WTC11 (cell line): ENCODE results near the gene LIG1. TPM values are rescaled to one million over a fixed set of nuclear protein-coding genes. Genes with fewer than 3 reads are reported as not detected.

Experiments used
- ATAC-seq: fragments of 200-7000 bp; cut with Tn5 transposase; 2 replicates; pipeline ENCODE4 v1.10.0; 2021; ENCODE audit warnings: mild to moderate bottlenecking, moderate library complexity
- CTCF ChIA-PET: fragments of 300-600 bp; sonication (Branson Sonifier 250); formaldehyde crosslinking; loops from one replicate; lab custom pipeline; 2021; ENCODE audit warnings: antibody characterized with exemption; lab: Charles Lee
- POLR2A ChIA-PET: fragments of 350-600 bp; sonication (Branson Sonifier 250); formaldehyde crosslinking; loops from one replicate; lab custom pipeline; 2021; ENCODE audit warnings: antibody characterized with exemption; lab: Charles Lee
- DNase-seq: peaks from one replicate; pipeline ENCODE4 v3.0.0; 2021; ENCODE audit warnings: low spot score
- H3K27ac Mint-ChIP-seq: 2 replicates; pipeline ENCODE4 v1.8.0; 2021; ENCODE audit warnings: mixed read lengths
- H3K27me3 Mint-ChIP-seq: 2 replicates; pipeline ENCODE4 v1.8.0; 2021; ENCODE audit warnings: low read depth, mild to moderate bottlenecking, moderate library complexity, mixed read lengths
- H3K36me3 Mint-ChIP-seq: 2 replicates; pipeline ENCODE4 v1.8.0; 2021; ENCODE audit warnings: mixed read lengths
- H3K4me1 Mint-ChIP-seq: 2 replicates; pipeline ENCODE4 v1.8.0; 2022; ENCODE audit warnings: mixed read lengths
- H3K4me3 Mint-ChIP-seq: 2 replicates; pipeline ENCODE4 v1.8.0; 2021; ENCODE audit warnings: mild to moderate bottlenecking, moderate library complexity, mixed read lengths
- H3K9me3 Mint-ChIP-seq: 2 replicates; pipeline ENCODE4 v1.8.0; 2021; ENCODE audit warnings: mixed read lengths
- ARID4B ChIP-seq: sonication (generic); formaldehyde crosslinking; IDR thresholded peaks from 2 replicates; pipeline ENCODE4 v1.8.0; 2023; ENCODE audit warnings: missing genetic modification reagents, mild to moderate bottlenecking, borderline replicate concordance
- CBFB ChIP-seq: sonication (generic); formaldehyde crosslinking; IDR thresholded peaks from 2 replicates; pipeline ENCODE4 v1.8.1; 2022; ENCODE audit warnings: mild to moderate bottlenecking, low read depth, missing genetic modification reagents
- FOXP1 ChIP-seq: sonication (generic); formaldehyde crosslinking; IDR thresholded peaks from 2 replicates; pipeline ENCODE4 v1.8.0; 2022; ENCODE audit warnings: missing genetic modification reagents, mild to moderate bottlenecking, moderate library complexity, borderline replicate concordance
- GTF2I ChIP-seq: fragments of 250-450 bp; sonication (Bioruptor Pico); conservative IDR thresholded peaks from 2 replicates; pipeline ENCODE4 v1.4.0; 2021; ENCODE audit warnings: mild to moderate bottlenecking
- KAT7 ChIP-seq: sonication (generic); formaldehyde crosslinking; IDR thresholded peaks from 2 replicates; pipeline ENCODE4 v1.8.1; 2023; ENCODE audit warnings: missing genetic modification reagents, mild to moderate bottlenecking, borderline replicate concordance
- MXD4 ChIP-seq: fragments of 250-450 bp; sonication (Bioruptor Pico); IDR thresholded peaks from 2 replicates; pipeline ENCODE4 v1.8.0; 2021; ENCODE audit warnings: mild to moderate bottlenecking, moderate library complexity, borderline replicate concordance
- OVOL2 ChIP-seq: fragments of 250-450 bp; sonication (Bioruptor Pico); IDR thresholded peaks from 2 replicates; pipeline ENCODE4 v1.9.0; 2021; ENCODE audit warnings: mild to moderate bottlenecking, borderline replicate concordance
- TEAD1 ChIP-seq: sonication (generic); formaldehyde crosslinking; IDR thresholded peaks from 2 replicates; pipeline ENCODE4 v1.8.0; 2022; ENCODE audit warnings: mild to moderate bottlenecking, missing genetic modification reagents
- USF2 ChIP-seq: sonication (generic); formaldehyde crosslinking; IDR thresholded peaks from 2 replicates; pipeline ENCODE4 v1.8.1; 2023; ENCODE audit warnings: mild to moderate bottlenecking, missing genetic modification reagents, moderate library complexity
- ZBTB43 ChIP-seq: sonication (generic); formaldehyde crosslinking; IDR thresholded peaks from 2 replicates; pipeline ENCODE4 v1.8.1; 2023; ENCODE audit warnings: mild to moderate bottlenecking, missing genetic modification reagents
- ZMAT4 ChIP-seq: fragments of 250-450 bp; sonication (Bioruptor Pico); IDR thresholded peaks from 2 replicates; pipeline ENCODE4 v1.9.0; 2021; ENCODE audit warnings: mild to moderate bottlenecking
- ZNF121 ChIP-seq: sonication (generic); formaldehyde crosslinking; IDR thresholded peaks from 2 replicates; pipeline ENCODE4 v1.8.0; 2023; ENCODE audit warnings: missing genetic modification reagents
- ZNF138 ChIP-seq: sonication (generic); formaldehyde crosslinking; conservative IDR thresholded peaks from 2 replicates; pipeline ENCODE4 v1.8.1; 2022; ENCODE audit warnings: mild to moderate bottlenecking, moderate library complexity, missing genetic modification reagents
- ZNF232 ChIP-seq: sonication (generic); formaldehyde crosslinking; IDR thresholded peaks from 2 replicates; pipeline ENCODE4 v1.8.0; 2022; ENCODE audit warnings: mild to moderate bottlenecking, missing genetic modification reagents
- ZNF512 ChIP-seq: sonication (generic); formaldehyde crosslinking; IDR thresholded peaks from 2 replicates; pipeline ENCODE4 v1.8.1; 2022; ENCODE audit warnings: missing genetic modification reagents, borderline replicate concordance
- total RNA-seq: library from RNA; stranded (reverse); gene quantifications from 3 replicates; pipeline ENCODE4 v1.2.3, GENCODE V29; 2021
- TF ChIP-seq, protein P1 (sequence below): sonication (generic); formaldehyde crosslinking; IDR thresholded peaks from 2 replicates; pipeline ENCODE4 v1.8.0; 2022; ENCODE audit warnings: mild to moderate bottlenecking, missing genetic modification reagents
- TF ChIP-seq, protein P2 (sequence below): fragments of 250-450 bp; sonication (Bioruptor Pico); IDR thresholded peaks from 2 replicates; pipeline ENCODE4 v2.1.2; 2022; ENCODE audit warnings: mild to moderate bottlenecking, moderate library complexity
- TF ChIP-seq, protein P3 (sequence below): sonication (generic); formaldehyde crosslinking; IDR thresholded peaks from 2 replicates; pipeline ENCODE4 v1.8.0; 2022; ENCODE audit warnings: mild to moderate bottlenecking, missing genetic modification reagents
- TF ChIP-seq, protein P4 (sequence below): fragments of 250-450 bp; sonication (Bioruptor Pico); IDR thresholded peaks from 2 replicates; pipeline ENCODE4 v1.9.0; 2021; ENCODE audit warnings: mild to moderate bottlenecking, borderline replicate concordance

Gene LIG1
- total RNA-seq, 1 experiment from 2014 or later = 119 TPM

GRCh38 chr19:48186015-48186414 is 15.9 kb upstream of the LIG1 start (continued):
- TF ChIP-seq, protein P1, sequence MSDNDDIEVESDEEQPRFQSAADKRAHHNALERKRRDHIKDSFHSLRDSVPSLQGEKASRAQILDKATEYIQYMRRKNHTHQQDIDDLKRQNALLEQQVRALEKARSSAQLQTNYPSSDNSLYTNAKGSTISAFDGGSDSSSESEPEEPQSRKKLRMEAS = no peak
- no peak for TF ChIP-seq ZNF232 (CRISPR knock-in tag)
- no peak for TF ChIP-seq ZNF121 (CRISPR knock-in tag)

GRCh38 chr19:48183356-48183755 is 13.2 kb upstream of the LIG1 start:
- ChIA-PET POLR2A (no interaction called here), CTCF (no interaction called here)
- H3K27ac Mint-ChIP-seq = no peak overlapping the region
- no peak for TF ChIP-seq OVOL2 (CRISPR knock-in tag)
- TF ChIP-seq USF2 = no peak
- no peak for TF ChIP-seq MXD4
- no peak for TF ChIP-seq TEAD1 (CRISPR knock-in tag)
- TF ChIP-seq, protein P2, sequence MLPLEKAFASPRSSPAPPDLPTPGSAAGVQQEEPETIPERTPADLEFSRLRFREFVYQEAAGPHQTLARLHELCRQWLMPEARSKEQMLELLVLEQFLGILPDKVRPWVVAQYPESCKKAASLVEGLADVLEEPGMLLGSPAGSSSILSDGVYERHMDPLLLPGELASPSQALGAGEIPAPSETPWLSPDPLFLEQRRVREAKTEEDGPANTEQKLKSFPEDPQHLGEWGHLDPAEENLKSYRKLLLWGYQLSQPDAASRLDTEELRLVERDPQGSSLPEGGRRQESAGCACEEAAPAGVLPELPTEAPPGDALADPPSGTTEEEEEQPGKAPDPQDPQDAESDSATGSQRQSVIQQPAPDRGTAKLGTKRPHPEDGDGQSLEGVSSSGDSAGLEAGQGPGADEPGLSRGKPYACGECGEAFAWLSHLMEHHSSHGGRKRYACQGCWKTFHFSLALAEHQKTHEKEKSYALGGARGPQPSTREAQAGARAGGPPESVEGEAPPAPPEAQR (CRISPR knock-in tag) = no peak
- no peak for TF ChIP-seq KAT7 (CRISPR knock-in tag)
- TF ChIP-seq ARID4B (CRISPR knock-in tag) = no peak
- TF ChIP-seq ZMAT4 (CRISPR knock-in tag) = no peak
- no peak for TF ChIP-seq ZBTB43 (CRISPR knock-in tag)
- TF ChIP-seq CBFB (CRISPR knock-in tag) = no peak
- no peak for TF ChIP-seq FOXP1 (CRISPR knock-in tag)
- TF ChIP-seq ZNF512 (CRISPR knock-in tag) = no peak
- TF ChIP-seq, protein P3, sequence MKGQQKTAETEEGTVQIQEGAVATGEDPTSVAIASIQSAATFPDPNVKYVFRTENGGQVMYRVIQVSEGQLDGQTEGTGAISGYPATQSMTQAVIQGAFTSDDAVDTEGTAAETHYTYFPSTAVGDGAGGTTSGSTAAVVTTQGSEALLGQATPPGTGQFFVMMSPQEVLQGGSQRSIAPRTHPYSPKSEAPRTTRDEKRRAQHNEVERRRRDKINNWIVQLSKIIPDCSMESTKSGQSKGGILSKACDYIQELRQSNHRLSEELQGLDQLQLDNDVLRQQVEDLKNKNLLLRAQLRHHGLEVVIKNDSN (CRISPR knock-in tag) = no peak
- TF ChIP-seq, protein P4, sequence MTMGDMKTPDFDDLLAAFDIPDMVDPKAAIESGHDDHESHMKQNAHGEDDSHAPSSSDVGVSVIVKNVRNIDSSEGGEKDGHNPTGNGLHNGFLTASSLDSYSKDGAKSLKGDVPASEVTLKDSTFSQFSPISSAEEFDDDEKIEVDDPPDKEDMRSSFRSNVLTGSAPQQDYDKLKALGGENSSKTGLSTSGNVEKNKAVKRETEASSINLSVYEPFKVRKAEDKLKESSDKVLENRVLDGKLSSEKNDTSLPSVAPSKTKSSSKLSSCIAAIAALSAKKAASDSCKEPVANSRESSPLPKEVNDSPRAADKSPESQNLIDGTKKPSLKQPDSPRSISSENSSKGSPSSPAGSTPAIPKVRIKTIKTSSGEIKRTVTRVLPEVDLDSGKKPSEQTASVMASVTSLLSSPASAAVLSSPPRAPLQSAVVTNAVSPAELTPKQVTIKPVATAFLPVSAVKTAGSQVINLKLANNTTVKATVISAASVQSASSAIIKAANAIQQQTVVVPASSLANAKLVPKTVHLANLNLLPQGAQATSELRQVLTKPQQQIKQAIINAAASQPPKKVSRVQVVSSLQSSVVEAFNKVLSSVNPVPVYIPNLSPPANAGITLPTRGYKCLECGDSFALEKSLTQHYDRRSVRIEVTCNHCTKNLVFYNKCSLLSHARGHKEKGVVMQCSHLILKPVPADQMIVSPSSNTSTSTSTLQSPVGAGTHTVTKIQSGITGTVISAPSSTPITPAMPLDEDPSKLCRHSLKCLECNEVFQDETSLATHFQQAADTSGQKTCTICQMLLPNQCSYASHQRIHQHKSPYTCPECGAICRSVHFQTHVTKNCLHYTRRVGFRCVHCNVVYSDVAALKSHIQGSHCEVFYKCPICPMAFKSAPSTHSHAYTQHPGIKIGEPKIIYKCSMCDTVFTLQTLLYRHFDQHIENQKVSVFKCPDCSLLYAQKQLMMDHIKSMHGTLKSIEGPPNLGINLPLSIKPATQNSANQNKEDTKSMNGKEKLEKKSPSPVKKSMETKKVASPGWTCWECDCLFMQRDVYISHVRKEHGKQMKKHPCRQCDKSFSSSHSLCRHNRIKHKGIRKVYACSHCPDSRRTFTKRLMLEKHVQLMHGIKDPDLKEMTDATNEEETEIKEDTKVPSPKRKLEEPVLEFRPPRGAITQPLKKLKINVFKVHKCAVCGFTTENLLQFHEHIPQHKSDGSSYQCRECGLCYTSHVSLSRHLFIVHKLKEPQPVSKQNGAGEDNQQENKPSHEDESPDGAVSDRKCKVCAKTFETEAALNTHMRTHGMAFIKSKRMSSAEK (CRISPR knock-in tag) = no peak
- TF ChIP-seq, protein P1 = no peak
- no peak for TF ChIP-seq ZNF138 (CRISPR knock-in tag)
- TF ChIP-seq GTF2I (CRISPR knock-in tag) = no peak

More at GRCh38 chr19:48183356-48183755, 13.2 kb upstream of the LIG1 start:
- Mint-ChIP-seq H3K4me1 (no peaks in the 10 kb centered on the region), H3K4me3 (no peak overlapping the region), H3K36me3 (peaks cover 41% of the 10 kb centered on the region), H3K9me3 (peaks cover 21% of the 10 kb centered on the region), H3K27me3 (no peaks in the 10 kb centered on the region)
- ATAC-seq (no peak), DNase-seq (no peak)
